Left forelimb (tissue), 1 donor: Measurements from ENCODE around the gene APBA2.
"Not testable (repeated sequence)": the region's sequence is repeated elsewhere in the genome, so short reads cannot be mapped to it uniquely, and the experiment has no call there.

Experiments
- DNase-seq: peaks from one replicate; pipeline ENCODE4 v3.0.0-alpha.2; 2018; ENCODE audit warnings: low spot score

Gene APBA2

DNA sequence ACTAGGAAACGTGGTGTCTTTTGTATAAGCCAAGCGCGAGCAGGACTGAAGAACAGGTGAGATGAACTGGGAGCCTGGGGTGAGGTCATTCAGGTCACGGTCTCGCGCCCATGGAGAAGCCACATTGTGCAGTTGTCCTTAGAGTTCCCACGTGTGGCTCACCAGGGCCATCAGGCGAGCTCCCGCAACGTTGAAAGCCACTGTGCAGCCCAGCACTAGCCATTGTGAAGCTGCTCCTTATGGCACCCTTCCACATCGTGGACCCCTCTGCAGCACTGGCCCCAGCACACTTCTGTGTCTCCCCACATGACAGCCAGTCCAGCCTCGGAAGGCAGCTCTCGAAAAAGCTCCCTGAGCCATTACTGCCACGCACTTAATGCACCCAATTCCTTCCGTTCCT lies 7.6 kb upstream of the APBA2 start:
- DNase-seq: no peak

DNA sequence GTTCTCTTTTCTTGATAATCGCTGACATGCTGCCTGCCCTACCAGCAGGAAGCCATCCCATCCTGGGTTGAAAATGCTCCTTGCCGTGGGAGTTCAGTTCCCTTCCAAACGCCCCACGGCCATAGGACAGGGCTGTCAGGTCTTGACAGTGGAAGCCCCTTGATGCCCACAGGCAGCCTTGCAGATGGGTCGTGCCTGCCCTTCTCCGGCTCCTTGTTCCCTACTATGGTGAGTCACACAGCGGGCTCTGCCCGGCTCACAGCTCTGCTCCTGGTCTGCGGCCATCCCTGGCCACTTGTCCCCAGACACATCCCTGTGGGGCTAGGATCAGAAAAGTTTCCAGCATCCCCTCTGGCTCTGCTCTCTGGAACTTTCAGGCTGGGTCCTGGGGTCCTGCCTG lies 6.2 kb upstream of the APBA2 start:
- no peak for DNase-seq

DNA sequence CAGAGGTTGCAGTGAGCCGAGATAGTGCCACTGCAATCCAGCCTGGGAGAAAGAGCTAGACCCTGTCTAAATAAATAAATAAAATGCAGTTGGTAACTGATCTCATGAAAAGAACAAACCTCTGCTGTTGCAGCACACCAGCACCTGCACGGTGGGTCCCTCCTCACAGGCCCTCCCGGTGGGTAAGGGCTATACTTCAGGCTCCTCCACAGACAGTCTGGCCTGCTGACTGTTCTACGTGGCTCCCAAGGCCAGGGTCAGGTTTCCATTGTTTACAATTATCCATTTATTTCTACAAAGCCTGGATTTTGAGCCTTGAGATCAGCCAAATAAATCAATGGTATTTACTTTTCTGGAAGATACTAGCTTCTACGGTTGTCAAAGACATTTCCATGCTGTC lies 5.1 kb upstream of the APBA2 start:
- DNase-seq: no peak

DNA sequence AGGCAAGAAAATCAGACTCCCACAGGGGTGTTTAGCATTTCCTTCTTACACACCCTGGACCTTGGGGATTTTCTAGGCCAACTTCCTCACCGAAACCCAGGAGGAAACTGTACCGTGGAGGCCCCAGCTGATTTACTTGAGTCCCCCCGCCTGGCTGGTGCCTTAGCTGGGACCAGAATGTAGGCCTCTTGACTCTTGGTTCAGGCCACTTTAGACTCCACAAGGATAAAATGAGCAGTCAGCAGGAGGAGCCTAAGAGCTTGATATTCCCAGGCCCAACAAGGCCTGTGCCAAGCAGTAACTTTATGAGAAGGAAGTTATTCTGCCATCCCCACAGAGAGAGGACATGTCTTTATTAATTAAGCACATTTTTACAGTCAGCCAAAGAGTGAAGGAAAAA lies 4.6 kb upstream of the APBA2 start:
- DNase-seq: no peak

- no peak for DNase-seq
Observed at GRCh38 chr15:28881600-28881999, 4.2 kb upstream of the APBA2 start.

DNA sequence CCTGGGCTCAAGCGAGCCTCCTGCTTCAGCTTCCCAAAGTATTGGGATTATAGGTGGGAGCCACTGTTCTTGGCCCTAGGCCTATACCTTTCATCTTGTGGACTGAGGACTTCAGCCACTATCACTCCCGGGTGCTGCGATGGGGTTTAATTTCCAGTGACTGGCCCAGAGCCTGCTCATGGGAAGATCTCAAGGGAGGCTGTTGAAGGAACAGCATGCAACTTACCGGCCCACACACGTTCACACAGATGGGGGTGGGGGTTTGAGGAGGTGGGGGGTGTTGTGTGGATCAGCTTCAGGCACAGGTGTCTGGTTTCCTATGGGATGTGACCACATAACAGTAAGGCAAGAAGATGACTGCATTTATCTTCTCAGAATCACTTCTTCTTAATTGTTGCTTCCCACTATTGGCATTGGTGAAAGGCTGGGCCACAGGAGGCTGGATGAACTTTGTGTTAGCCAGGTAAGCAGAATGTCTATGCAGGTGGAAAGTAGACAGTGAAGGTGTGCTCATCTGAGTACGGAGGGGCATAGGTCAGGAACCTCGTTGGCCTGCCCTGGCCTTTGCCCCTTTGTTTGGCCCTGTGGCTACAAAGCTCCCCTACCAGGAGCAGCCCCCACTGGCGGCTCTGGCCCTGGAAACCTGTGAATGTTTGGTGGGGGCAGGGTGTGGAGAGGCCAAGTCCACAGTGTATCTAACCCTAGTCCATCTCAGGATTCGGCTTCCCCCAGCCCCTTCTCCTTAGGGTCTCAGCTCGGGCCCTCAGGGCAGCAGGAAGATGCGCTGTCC lies 1.4 kb upstream of the APBA2 start:
- no peak for DNase-seq

DNA sequence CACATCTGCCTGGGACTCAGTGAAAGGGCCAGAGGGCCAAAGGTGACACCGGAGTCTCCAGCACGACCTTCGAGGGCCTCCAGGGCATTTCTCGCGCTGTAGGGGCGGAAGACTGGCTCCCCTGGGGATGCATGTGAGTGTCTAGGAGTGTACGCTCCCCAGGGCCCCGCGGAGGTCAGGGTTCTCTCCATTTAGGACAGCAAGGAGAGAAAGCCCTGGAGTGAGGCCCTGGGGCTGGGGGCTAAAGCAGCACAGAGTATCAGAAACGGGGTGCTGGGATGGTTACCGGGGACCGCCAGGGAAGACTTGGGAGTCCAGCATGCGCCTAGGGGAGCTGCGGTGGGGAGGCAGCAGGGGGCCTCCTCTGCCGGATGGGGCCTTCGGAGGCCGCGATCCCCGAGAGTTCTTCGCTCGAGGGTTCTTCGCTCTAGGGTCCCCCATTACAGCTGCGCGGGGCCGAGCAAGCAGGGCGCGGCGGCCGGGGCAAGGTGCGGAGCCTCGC lies 595 bp upstream of the APBA2 start:
- no peak for DNase-seq

DNA sequence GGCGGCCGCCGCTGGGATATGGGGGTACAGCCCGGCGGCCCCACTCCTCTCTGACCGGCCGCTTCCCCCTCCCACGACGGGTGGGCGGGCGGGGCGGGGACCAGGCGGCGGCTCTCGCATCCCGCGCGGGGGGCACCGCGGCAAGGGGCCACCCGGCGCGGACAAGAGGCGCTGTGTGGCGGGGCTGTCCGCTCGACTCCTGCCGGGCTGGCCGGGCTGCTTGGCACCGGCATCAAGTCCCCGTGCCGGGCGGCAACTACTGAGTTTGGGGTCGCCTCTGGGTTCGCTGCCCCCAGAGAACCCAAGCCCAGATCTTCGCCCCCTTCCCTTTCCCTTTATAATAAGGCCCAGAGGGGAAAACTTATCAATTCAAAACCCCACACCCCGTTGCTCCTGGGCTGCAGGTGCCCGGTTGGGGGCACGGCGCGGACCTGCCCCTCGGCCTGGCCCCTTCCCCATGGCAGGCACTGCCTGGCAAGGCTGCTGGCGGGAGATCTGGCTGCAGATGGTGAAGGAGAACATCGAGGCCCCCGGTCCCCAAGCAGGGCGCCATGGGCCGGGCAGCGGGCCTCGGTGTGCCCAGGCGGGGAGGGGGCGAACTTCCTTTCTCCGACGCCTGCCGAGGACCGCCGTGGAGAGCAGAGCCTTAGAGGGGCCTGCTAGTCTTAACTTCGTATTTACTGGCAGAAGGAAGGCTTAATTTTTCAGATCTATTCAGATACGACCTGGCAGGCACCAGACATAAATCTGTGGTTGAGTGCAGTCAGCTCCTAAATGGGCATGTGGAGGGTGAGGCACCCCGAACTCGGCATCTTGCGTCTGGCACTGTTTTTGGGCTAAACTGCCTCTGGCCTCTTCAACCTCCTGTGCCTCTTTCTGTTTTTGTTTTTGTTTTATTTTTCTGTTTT lies 911 bp downstream of the APBA2 start:
- no peak for DNase-seq

GRCh38 chr15:28887339-28888174 lies 1.8 kb downstream of the APBA2 start:
- DNase-seq: no peak

GRCh38 chr15:28888302-28888894 lies 2.6 kb downstream of the APBA2 start:
- no peak for DNase-seq

DNA sequence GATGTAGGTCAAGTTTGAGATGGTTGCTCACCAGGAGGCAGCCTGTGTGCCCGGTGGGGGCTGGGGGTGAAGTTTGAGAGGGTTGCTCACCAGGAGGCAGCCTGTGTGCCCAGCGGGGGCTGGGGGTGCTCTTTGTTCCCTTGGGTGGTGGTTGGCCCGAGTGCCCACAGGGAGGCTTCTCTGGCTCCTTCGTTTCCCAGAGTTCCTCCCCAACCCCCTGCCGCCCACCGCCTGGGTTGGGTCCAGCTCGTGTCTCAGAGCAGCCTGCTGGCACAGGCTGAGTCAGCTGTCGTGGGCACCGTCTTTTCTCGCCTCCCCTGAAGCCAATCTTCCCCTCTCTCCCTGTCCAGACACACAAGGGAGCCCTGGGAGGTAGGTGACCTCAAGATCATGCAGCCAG lies 3.1 kb downstream of the APBA2 start:
- DNase-seq: no peak

DNA sequence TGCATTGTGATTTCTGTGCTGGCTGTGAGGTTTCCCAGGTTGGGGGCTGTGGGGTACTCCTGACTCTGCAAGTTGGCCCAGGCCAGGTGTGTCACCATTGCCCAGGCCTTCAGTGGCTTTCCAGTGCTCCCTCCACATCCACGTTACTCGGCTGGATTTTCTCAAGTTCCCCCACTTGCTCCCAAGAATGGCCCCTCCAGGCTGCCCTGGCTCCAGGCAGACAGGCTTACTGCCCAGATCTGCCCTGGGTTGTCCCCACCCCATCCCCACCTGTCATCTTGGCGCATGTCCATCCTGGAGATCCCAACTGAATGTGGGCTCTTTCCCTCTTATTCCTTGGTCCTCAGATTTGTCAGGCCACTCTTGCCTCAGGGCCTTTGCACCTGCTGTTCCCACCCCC lies 3.6 kb downstream of the APBA2 start:
- DNase-seq: no peak

DNA sequence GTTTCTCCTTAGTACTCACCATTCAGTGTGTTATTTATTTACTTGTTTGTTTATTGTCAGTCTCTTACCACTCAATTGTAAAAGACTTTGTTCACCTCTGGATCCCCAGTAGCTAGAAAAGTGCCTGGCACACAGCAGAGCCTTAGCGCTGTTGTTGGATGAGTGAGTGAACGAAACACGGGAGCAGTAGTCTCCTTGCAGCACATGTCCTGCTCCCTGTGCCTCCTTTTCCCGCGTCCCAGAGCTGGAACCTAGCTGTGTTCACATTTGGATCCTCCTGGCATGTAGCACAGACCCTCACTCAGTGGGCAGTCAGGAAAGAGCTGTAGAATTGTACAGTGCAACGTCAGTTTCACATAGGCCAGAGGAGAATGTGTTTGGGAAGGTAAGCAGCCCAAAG lies 4.1 kb downstream of the APBA2 start:
- not testable (repeated sequence) for DNase-seq

- not testable (repeated sequence) for DNase-seq
Observed at GRCh38 chr15:28890291-28890690, 4.5 kb downstream of the APBA2 start.

GRCh38 chr15:28890711-28891495 lies 5.1 kb downstream of the APBA2 start:
- DNase-seq: no peak

GRCh38 chr15:28891588-28891987 lies 5.8 kb downstream of the APBA2 start:
- DNase-seq: no peak

DNA sequence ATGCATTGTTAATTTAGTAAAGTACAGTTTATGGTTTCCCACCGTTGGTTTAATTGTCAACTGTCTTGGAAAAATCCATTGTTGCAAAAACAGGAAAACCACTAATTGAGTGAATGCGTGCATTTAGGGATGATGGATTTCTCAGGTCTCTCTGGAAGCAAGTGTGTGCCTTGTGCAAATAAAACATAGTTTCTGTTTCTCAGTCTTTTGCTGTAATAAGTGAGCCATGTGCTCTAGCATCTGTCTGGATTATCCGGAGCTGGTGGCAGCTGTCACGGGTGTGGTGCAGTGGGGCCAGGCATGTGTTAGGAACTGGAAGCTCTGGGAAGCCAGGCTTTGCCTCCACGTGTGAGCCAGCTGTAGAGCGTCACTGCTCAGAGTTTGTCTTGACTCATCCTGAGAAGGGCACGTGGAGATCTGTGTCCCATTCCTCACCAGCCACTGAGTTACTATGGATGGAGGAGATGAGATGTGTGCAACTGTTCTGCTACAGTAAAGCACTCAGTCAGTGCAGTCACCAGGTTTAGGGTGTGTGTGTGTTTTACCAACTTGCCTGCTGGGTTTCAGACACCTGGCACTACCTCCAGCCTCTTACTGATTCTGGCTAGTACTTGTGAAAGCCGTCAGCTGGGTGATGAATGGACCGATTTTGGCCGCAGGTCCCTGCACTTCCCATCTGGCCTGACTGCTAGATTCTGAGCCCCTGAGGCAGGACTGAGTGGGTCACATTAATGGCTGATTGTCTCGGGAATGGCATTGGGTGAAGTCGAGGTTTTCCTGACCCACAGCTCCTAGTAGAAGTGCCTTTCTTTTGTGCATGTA lies 7.2 kb downstream of the APBA2 start:
- no peak for DNase-seq

- no peak for DNase-seq
Observed at GRCh38 chr15:28894631-28895030, 8.9 kb downstream of the APBA2 start.

DNA sequence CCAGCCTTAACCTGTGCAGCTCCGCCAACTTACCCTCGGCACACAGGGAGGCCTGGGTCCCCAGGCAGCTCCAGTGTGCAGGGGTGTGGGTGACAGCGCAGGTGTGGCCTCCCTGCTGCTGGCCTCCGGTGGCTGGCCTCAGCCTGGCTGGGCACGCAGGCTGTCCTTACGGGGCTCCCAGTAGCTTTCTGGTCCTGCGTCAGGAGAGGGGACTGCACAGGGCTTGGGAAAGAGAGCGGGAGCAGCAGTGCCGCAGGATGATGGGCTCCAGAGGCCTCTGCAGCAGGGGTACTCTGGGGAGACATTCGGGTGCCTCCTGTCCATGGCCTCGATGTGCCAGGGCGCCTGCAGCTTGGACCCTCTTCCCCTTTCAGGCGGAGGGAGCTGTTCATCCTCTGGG lies 9.4 kb downstream of the APBA2 start:
- DNase-seq: no peak

DNA sequence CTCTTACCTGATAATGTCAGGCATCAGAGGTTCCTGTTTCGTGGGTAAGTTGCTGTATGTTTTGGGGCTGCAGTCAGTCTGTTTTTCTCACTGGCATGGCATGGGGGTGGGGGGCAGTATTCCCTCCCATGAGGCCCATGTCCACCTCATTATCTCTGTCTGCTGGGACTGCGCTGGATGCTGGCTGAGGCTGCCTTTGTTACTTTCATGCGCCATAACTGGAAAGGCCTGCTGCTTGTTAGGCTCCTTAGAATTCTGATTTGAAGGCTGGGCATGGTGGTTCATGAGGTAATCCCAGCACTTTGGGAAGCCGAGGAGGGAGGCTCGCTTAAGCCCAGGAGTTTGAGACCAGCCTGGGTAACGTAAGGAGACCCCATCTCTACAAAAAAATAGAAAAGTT lies 9.8 kb downstream of the APBA2 start:
- DNase-seq: no peak
